ENCODE data around the gene UBAP1.

Gene UBAP1

DNA sequence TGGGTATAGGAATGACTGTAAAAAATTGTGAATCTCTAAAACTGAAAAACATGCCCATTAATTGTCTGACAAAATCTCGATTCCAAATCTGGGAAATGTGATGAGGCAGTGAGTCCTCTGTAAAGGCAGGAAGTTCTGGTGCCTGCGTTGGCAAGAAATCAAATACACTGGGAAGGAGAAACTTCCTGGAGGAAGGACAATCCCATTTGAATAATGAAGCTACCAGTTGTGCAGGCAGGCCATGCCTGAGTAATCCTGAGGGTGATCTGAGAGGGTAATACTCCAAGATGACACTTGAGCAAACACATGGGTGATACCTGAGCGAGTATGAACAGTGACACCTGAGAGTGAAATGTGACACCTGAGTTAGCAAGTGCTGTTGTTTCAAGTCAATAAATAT is 100.6 kb downstream of the UBAP1 start:
- no peak overlapping the region for H3K27ac ChIP-seq (replicated peaks)
- DNase-seq (ENCODE audit: low read depth in 1 of 2, low spot score in 1 of 2), result no peak
- no peak overlapping the region for H3K4me3 ChIP-seq (replicated peaks; ENCODE audit: insufficient read depth, low read length)
- no peaks in the 10 kb centered on the region for H3K27me3 ChIP-seq (ENCODE audit: insufficient read depth, poor library complexity, severe bottlenecking)
- no peak for TF ChIP-seq POLR2AphosphoS5 (IDR thresholded peaks at IDR 0.05; ENCODE audit: low read depth)
- no peak for TF ChIP-seq GABPA (IDR thresholded peaks at IDR 0.05; ENCODE audit: low read depth)
- TF ChIP-seq, protein P1, sequence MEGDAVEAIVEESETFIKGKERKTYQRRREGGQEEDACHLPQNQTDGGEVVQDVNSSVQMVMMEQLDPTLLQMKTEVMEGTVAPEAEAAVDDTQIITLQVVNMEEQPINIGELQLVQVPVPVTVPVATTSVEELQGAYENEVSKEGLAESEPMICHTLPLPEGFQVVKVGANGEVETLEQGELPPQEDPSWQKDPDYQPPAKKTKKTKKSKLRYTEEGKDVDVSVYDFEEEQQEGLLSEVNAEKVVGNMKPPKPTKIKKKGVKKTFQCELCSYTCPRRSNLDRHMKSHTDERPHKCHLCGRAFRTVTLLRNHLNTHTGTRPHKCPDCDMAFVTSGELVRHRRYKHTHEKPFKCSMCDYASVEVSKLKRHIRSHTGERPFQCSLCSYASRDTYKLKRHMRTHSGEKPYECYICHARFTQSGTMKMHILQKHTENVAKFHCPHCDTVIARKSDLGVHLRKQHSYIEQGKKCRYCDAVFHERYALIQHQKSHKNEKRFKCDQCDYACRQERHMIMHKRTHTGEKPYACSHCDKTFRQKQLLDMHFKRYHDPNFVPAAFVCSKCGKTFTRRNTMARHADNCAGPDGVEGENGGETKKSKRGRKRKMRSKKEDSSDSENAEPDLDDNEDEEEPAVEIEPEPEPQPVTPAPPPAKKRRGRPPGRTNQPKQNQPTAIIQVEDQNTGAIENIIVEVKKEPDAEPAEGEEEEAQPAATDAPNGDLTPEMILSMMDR (IDR thresholded peaks at IDR 0.05; ENCODE audit: insufficient read depth, low read length), result no peak
- TF ChIP-seq SPI1 (IDR thresholded peaks at IDR 0.05; ENCODE audit: borderline replicate concordance, low read depth), result no peak
- TF ChIP-seq, protein P2, sequence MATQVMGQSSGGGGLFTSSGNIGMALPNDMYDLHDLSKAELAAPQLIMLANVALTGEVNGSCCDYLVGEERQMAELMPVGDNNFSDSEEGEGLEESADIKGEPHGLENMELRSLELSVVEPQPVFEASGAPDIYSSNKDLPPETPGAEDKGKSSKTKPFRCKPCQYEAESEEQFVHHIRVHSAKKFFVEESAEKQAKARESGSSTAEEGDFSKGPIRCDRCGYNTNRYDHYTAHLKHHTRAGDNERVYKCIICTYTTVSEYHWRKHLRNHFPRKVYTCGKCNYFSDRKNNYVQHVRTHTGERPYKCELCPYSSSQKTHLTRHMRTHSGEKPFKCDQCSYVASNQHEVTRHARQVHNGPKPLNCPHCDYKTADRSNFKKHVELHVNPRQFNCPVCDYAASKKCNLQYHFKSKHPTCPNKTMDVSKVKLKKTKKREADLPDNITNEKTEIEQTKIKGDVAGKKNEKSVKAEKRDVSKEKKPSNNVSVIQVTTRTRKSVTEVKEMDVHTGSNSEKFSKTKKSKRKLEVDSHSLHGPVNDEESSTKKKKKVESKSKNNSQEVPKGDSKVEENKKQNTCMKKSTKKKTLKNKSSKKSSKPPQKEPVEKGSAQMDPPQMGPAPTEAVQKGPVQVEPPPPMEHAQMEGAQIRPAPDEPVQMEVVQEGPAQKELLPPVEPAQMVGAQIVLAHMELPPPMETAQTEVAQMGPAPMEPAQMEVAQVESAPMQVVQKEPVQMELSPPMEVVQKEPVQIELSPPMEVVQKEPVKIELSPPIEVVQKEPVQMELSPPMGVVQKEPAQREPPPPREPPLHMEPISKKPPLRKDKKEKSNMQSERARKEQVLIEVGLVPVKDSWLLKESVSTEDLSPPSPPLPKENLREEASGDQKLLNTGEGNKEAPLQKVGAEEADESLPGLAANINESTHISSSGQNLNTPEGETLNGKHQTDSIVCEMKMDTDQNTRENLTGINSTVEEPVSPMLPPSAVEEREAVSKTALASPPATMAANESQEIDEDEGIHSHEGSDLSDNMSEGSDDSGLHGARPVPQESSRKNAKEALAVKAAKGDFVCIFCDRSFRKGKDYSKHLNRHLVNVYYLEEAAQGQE (IDR thresholded peaks at IDR 0.05; ENCODE audit: insufficient replicate concordance, low read depth), result no peak

DNA sequence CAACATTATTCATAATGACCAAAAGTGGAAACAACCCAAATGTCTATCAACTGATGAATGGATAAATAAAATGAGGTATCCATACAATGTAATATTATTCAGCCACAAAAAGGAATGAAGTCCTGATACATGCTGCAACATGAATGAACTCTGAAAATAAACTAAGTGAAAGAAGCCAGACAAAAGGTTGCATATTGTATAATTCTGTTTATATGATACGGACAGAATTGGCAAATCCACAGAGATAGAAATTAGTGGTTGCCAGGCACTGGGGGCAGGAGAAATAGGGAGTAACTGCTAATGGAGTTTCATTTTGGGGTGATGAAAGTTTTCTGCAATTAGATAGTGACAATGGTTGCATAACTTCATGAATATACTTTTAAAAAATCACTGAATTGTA is 103.3 kb downstream of the UBAP1 start:
- TF ChIP-seq, protein P2 (IDR thresholded peaks at IDR 0.05; ENCODE audit: insufficient replicate concordance, low read depth), result no peak
- TF ChIP-seq SPI1 (IDR thresholded peaks at IDR 0.05; ENCODE audit: borderline replicate concordance, low read depth), result no peak
- TF ChIP-seq GABPA (IDR thresholded peaks at IDR 0.05; ENCODE audit: low read depth), result no peak
- no peak for TF ChIP-seq POLR2AphosphoS5 (IDR thresholded peaks at IDR 0.05; ENCODE audit: low read depth)
- TF ChIP-seq, protein P1 (IDR thresholded peaks at IDR 0.05; ENCODE audit: insufficient read depth, low read length), result no peak
- H3K27me3 ChIP-seq (ENCODE audit: insufficient read depth, poor library complexity, severe bottlenecking), result no peaks in the 10 kb centered on the region

DNA sequence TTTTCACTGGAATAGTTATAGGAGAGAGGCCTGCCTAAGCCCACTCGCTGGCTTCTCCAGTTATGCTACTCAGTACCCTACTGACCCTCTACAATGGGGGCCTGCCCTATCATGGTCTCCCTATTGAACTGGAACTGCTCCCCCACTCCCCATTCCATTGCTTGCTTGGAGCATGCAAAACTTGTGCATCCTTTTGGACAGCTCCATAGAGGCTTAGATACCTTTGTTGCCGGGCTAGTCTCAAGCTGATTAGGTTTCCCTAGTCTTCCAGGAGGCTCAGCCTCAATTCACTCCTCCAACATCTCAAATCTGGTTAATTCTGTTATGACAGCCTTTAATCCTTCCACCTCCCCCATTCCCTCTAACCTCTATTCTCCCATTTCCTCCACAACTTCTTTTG is 110.3 kb downstream of the UBAP1 start:
- Histone ChIP-seq H3K4me3 (replicated peaks; ENCODE audit: insufficient read depth, low read length) (no peak overlapping the region), H3K27me3 (ENCODE audit: insufficient read depth, poor library complexity, severe bottlenecking) (no peaks in the 10 kb centered on the region), H3K27ac (replicated peaks) (no peak overlapping the region)
- TF ChIP-seq SPI1 (IDR thresholded peaks at IDR 0.05; ENCODE audit: borderline replicate concordance, low read depth) (no peak), GABPA (IDR thresholded peaks at IDR 0.05; ENCODE audit: low read depth) (no peak), POLR2AphosphoS5 (IDR thresholded peaks at IDR 0.05; ENCODE audit: low read depth) (no peak)
- TF ChIP-seq, protein P2 (IDR thresholded peaks at IDR 0.05; ENCODE audit: insufficient replicate concordance, low read depth), result no peak
- TF ChIP-seq, protein P1 (IDR thresholded peaks at IDR 0.05; ENCODE audit: insufficient read depth, low read length), result no peak
- DNase-seq (ENCODE audit: low read depth in 1 of 2, low spot score in 1 of 2), result no peak

More for the DNA sequence above, 103.3 kb downstream of the UBAP1 start:
- H3K4me3 ChIP-seq (replicated peaks; ENCODE audit: insufficient read depth, low read length), result no peak overlapping the region
- no peak for DNase-seq (ENCODE audit: low read depth in 1 of 2, low spot score in 1 of 2)
- H3K27ac ChIP-seq (replicated peaks), result no peak overlapping the region
